KMS-11 (cell line): Measurements from ENCODE around the gene PACSIN1.
A peak's percentile ranks its signal among the peaks of the same experiment; 100 is the strongest.

ENCODE experiments used
- H2AFZ ChIP-seq: fragments of 200-600 bp; sonication (generic); 2 replicates; pipeline ENCODE4 v1.6.1; 2016; ENCODE audit warnings: antibody characterized with exemption, mixed run types, low read depth
- H3K27ac ChIP-seq: fragments of 200-600 bp; sonication (generic); 2 replicates; pipeline ENCODE4 v1.6.1; 2016; ENCODE audit warnings: mild to moderate bottlenecking, mixed run types
- H3K27me3 ChIP-seq: fragments of 200-600 bp; sonication (generic); 2 replicates; pipeline ENCODE4 v1.6.1; 2017; ENCODE audit warnings: mild to moderate bottlenecking, low read depth, mixed run types, moderate library complexity; ENCODE audit not compliant: insufficient read depth
- H3K36me3 ChIP-seq: fragments of 200-600 bp; sonication (generic); 2 replicates; pipeline ENCODE4 v1.6.1; 2017; ENCODE audit warnings: mild to moderate bottlenecking, mixed run types; ENCODE audit not compliant: insufficient read depth
- H3K4me1 ChIP-seq: fragments of 200-600 bp; sonication (generic); 2 replicates; pipeline ENCODE4 v1.6.1; 2016; ENCODE audit warnings: mild to moderate bottlenecking, low read depth, mixed run types; ENCODE audit not compliant: poor library complexity, severe bottlenecking
- H3K4me2 ChIP-seq: fragments of 200-600 bp; sonication (generic); 2 replicates; pipeline ENCODE4 v1.7.0; 2016; ENCODE audit warnings: mild to moderate bottlenecking, mixed run types
- H3K4me3 ChIP-seq: fragments of 200-600 bp; sonication (generic); IDR thresholded peaks from 2 replicates; pipeline ENCODE4 v1.6.1; 2017; ENCODE audit warnings: low read depth, low read length, mixed read lengths; ENCODE audit not compliant: insufficient read depth
- H3K79me2 ChIP-seq: fragments of 200-600 bp; sonication (generic); 2 replicates; pipeline ENCODE4 v1.6.1; 2016; ENCODE audit warnings: low read depth, mixed run types; ENCODE audit not compliant: insufficient read depth
- H3K9ac ChIP-seq: fragments of 200-600 bp; sonication (generic); 2 replicates; pipeline ENCODE4 v1.6.1; 2016; ENCODE audit warnings: mild to moderate bottlenecking, mixed run types
- H4K20me1 ChIP-seq: fragments of 200-600 bp; sonication (generic); 2 replicates; pipeline ENCODE4 v1.6.1; 2016; ENCODE audit warnings: mild to moderate bottlenecking, mixed run types; ENCODE audit not compliant: insufficient read depth
- CTCF ChIP-seq: fragments of 200-600 bp; sonication (generic); conservative IDR thresholded peaks from 2 replicates; pipeline ENCODE4 v1.6.1; 2017; ENCODE audit warnings: low read depth, mild to moderate bottlenecking, antibody characterized with exemption, low read length, moderate library complexity, mixed read lengths

The PACSIN1 gene

GRCh38 chr6:34525431-34526175 is 59.7 kb downstream of the PACSIN1 start:
- Histone ChIP-seq H3K79me2 (no peaks in the 10 kb centered on the region), H3K27ac (no peak overlapping the region), H3K4me3 (no peak overlapping the region), H3K4me1 (peaks cover 6% of the 10 kb centered on the region), H2AFZ (no peak overlapping the region), H3K27me3 (no peaks in the 10 kb centered on the region), H3K36me3 (no peaks in the 10 kb centered on the region), H4K20me1 (no peaks in the 10 kb centered on the region), H3K9ac (no peak overlapping the region), H3K4me2 (no peak overlapping the region)
- TF ChIP-seq CTCF = no peak

GRCh38 chr6:34526241-34526972 is 60.5 kb downstream of the PACSIN1 start:
- H3K27ac ChIP-seq = no peak overlapping the region
- no peaks in the 10 kb centered on the region for H3K27me3 ChIP-seq
- H3K4me3 ChIP-seq = no peak overlapping the region
- peak overlapping the region; percentile 77 for H2AFZ ChIP-seq
- H3K79me2 ChIP-seq = no peaks in the 10 kb centered on the region
- H4K20me1 ChIP-seq = no peaks in the 10 kb centered on the region
- H3K36me3 ChIP-seq = no peaks in the 10 kb centered on the region
- TF ChIP-seq CTCF = no peak
- H3K9ac ChIP-seq = peak overlapping the region; percentile 37; the same call in 1 of the 2 replicates
- peaks cover 6% of the 10 kb centered on the region for H3K4me1 ChIP-seq
- H3K4me2 ChIP-seq = peak overlapping the region; percentile 51; the same call in 1 of the 2 replicates

GRCh38 chr6:34526992-34527728 is 61.3 kb downstream of the PACSIN1 start:
- H2AFZ ChIP-seq = peak overlapping the region; percentile 81
- no peaks in the 10 kb centered on the region for H3K36me3 ChIP-seq
- peaks cover 6% of the 10 kb centered on the region for H3K4me1 ChIP-seq
- H3K79me2 ChIP-seq = no peaks in the 10 kb centered on the region
- H3K4me2 ChIP-seq = peak overlapping the region; percentile 75; the same call in 1 of the 2 replicates
- no peak overlapping the region for H3K4me3 ChIP-seq
- peak; percentile 37 for TF ChIP-seq CTCF
- no peak overlapping the region for H3K27ac ChIP-seq
- H3K9ac ChIP-seq = peak overlapping the region; percentile 37; the same call in 1 of the 2 replicates
- H4K20me1 ChIP-seq = no peaks in the 10 kb centered on the region
- H3K27me3 ChIP-seq = no peaks in the 10 kb centered on the region
